ENCODE results near the gene ZFYVE28.

ZFYVE28 gene

GRCh38 chr4:2353222-2354107 is 65.0 kb downstream of the ZFYVE28 start:
- no peak for DNase-seq (ENCODE audit: low read depth, low spot score)

GRCh38 chr4:2352729-2353221 is 65.7 kb downstream of the ZFYVE28 start:
- DNase-seq (ENCODE audit: low read depth, low spot score), result no peak

GRCh38 chr4:2352171-2352570 is 66.3 kb downstream of the ZFYVE28 start:
- no peak for DNase-seq (ENCODE audit: low read depth, low spot score)

- no peak for DNase-seq (ENCODE audit: low read depth, low spot score)
Measured at GRCh38 chr4:2350982-2351381, 67.5 kb downstream of the ZFYVE28 start.

- no peak for DNase-seq (ENCODE audit: low read depth, low spot score)
Measured at GRCh38 chr4:2348786-2349185, 69.7 kb downstream of the ZFYVE28 start.

- DNase-seq (ENCODE audit: low read depth, low spot score), result no peak
Measured at GRCh38 chr4:2347190-2347589, 71.3 kb downstream of the ZFYVE28 start.

- DNase-seq (ENCODE audit: low read depth, low spot score), result no peak
Measured at GRCh38 chr4:2343476-2343875, 75.0 kb downstream of the ZFYVE28 start.

- no peak for DNase-seq (ENCODE audit: low read depth, low spot score)
Measured at GRCh38 chr4:2341911-2342652, 76.4 kb downstream of the ZFYVE28 start.

- no peak for DNase-seq (ENCODE audit: low read depth, low spot score)
Measured at GRCh38 chr4:2341261-2341841, 77.1 kb downstream of the ZFYVE28 start.

GRCh38 chr4:2340272-2341061 is 78.0 kb downstream of the ZFYVE28 start:
- no peak for DNase-seq (ENCODE audit: low read depth, low spot score)

- no peak for DNase-seq (ENCODE audit: low read depth, low spot score)
Measured at GRCh38 chr4:2339458-2340271, 78.8 kb downstream of the ZFYVE28 start.

GRCh38 chr4:2338754-2339457 is 79.5 kb downstream of the ZFYVE28 start:
- no peak for DNase-seq (ENCODE audit: low read depth, low spot score)

- no peak for DNase-seq (ENCODE audit: low read depth, low spot score)
Measured at GRCh38 chr4:2337896-2338295, 80.5 kb downstream of the ZFYVE28 start.

- DNase-seq (ENCODE audit: low read depth, low spot score), result no peak
Measured at GRCh38 chr4:2337131-2337723, 81.2 kb downstream of the ZFYVE28 start.

GRCh38 chr4:2336659-2337058 is 81.8 kb downstream of the ZFYVE28 start:
- no peak for DNase-seq (ENCODE audit: low read depth, low spot score)

GRCh38 chr4:2335729-2336101 is 82.7 kb downstream of the ZFYVE28 start:
- DNase-seq (ENCODE audit: low read depth, low spot score), result no peak

GRCh38 chr4:2334826-2335728 is 83.4 kb downstream of the ZFYVE28 start:
- no peak for DNase-seq (ENCODE audit: low read depth, low spot score)

GRCh38 chr4:2333916-2334644 is 84.4 kb downstream of the ZFYVE28 start:
- DNase-seq (ENCODE audit: low read depth, low spot score), result no peak

Data from iPS DF 19.7 (cell line).